GM03348 (cell line): ENCODE measurements around the gene RHOT1.

Source experiments
- DNase-seq: peaks from one replicate; pipeline ENCODE4 v3.0.0; 2012; ENCODE audit warnings: low spot score

RHOT1 gene

GRCh38 chr17:32269377-32269776 lies 127.1 kb downstream of the RHOT1 start:
- DNase-seq: peak; percentile 39

GRCh38 chr17:32271844-32272243 lies 129.5 kb downstream of the RHOT1 start:
- DNase-seq: no peak

DNA sequence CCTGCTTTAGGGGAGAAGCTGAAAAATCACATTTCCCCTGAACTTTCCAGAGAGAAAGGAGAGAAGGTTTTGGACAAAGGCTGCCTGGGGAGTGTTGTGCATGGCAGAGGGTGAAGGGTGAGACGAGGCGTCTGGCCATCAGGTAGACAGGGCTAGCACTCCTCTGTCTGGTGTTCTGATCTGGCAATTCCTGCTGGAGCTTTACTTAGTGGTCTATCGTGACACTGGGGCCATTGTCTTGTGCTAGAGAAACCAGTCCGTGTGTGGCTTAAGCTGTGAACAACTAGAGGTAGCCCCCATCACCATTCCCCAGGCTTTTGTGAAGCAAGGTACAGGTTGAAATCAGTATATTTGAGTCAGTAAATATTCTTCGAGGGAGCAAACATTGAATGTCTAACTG lies 131.8 kb downstream of the RHOT1 start:
- no peak for DNase-seq

DNA sequence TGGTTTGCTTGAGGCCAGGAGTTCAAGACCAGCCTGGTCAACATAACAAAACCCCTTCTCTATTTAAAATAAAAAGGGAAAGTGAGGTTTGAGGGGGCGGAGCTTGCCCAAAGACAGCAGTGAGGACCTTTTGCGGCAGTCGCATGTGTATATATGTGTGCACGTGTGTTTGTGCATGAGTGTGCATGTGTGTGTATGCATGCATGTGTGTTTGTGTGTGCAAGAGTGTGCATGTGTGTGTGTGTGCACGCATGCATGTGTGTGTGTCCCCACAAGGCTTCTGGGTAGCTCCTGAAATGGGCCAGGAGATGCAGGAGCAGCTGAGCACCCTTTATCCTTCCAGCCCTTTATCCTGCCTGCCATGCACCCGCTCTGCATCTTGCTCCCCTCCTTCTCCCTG lies 132.3 kb downstream of the RHOT1 start:
- no peak for DNase-seq
